Measurements from ENCODE around the gene CLRN2.
"Not testable (repeated sequence)": the region's sequence is repeated elsewhere in the genome, so short reads cannot be mapped to it uniquely, and the experiment has no call there.

The CLRN2 gene

GRCh38 chr4:17545374-17546140, 30.6 kb downstream of the CLRN2 start:
- no peak for DNase-seq (ENCODE audit: low spot score)

- DNase-seq (ENCODE audit: low spot score) = no peak
These were observed 31.3 kb downstream of the CLRN2 start for GRCh38 chr4:17546222-17546621.

GRCh38 chr4:17546678-17547077, 31.7 kb downstream of the CLRN2 start:
- DNase-seq (ENCODE audit: low spot score) = no peak

- DNase-seq (ENCODE audit: low spot score) = no peak
These were observed 35.6 kb downstream of the CLRN2 start for GRCh38 chr4:17550549-17550948.

- no peak for DNase-seq (ENCODE audit: low spot score)
These were observed 37.5 kb downstream of the CLRN2 start for GRCh38 chr4:17552427-17552826.

- no peak for DNase-seq (ENCODE audit: low spot score)
These were observed 39.6 kb downstream of the CLRN2 start for GRCh38 chr4:17554568-17554967.

GRCh38 chr4:17556498-17556897, 41.5 kb downstream of the CLRN2 start:
- no peak for DNase-seq (ENCODE audit: low spot score)

- no peak for DNase-seq (ENCODE audit: low spot score)
These were observed 42.9 kb downstream of the CLRN2 start for GRCh38 chr4:17557880-17558279.

GRCh38 chr4:17558941-17559708, 44.2 kb downstream of the CLRN2 start:
- DNase-seq (ENCODE audit: low spot score) = no peak

GRCh38 chr4:17559709-17560048, 44.7 kb downstream of the CLRN2 start:
- no peak for DNase-seq (ENCODE audit: low spot score)

GRCh38 chr4:17560065-17560673, 45.2 kb downstream of the CLRN2 start:
- no peak for DNase-seq (ENCODE audit: low spot score)

- peak; percentile 81 for DNase-seq (ENCODE audit: low spot score)
These were observed 46.4 kb downstream of the CLRN2 start for GRCh38 chr4:17561195-17561909.

GRCh38 chr4:17562157-17562556, 47.2 kb downstream of the CLRN2 start:
- no peak for DNase-seq (ENCODE audit: low spot score)

GRCh38 chr4:17565846-17566245, 50.9 kb downstream of the CLRN2 start:
- DNase-seq (ENCODE audit: low spot score) = no peak

- DNase-seq (ENCODE audit: low spot score) = no peak
These were observed 52.3 kb downstream of the CLRN2 start for GRCh38 chr4:17567271-17567670.

GRCh38 chr4:17574206-17574605, 59.2 kb downstream of the CLRN2 start:
- no peak for DNase-seq (ENCODE audit: low spot score)

- not testable (repeated sequence) for DNase-seq (ENCODE audit: low spot score)
These were observed 60.2 kb downstream of the CLRN2 start for GRCh38 chr4:17575177-17575576.

Measured in Ammon's horn (tissue), 1 donor.